ENCODE measurements around the gene MAGIX.

MAGIX gene

DNA sequence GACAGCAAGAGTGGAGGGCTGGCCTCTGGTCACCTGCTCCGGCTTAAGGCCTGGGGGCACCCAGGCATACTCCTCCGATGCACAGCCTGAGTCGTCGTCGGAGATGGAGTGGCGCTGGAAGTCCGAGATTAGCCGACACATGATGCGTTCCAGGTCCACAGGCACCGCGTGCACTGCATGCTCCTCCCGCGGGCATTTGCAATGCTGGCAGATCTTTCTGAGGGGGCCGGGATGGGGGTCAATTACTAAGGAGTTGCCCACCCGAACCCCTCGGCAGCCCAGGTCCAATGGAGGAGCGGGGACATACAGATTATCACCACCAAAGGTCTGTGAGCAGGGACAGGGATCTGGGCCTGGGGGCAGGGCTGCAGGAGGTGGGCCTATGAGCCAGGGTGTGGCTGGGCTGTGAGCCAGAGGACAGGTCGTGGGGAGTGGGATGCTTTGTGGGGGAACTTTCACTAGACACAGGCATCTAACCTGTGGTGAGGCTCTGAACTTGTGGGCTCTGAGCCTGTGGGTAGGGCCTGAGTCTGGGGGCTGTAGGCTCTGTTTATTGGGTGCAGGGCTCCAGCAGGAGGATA lies 21.2 kb downstream of the MAGIX start:
- DNase-seq (ENCODE audit: low read depth) = no peak

- peak; percentile 94 for DNase-seq (ENCODE audit: low read depth)
Observed at GRCh38 chrX:49184294-49185281, 22.0 kb downstream of the MAGIX start.

- peak; percentile 74 for DNase-seq (ENCODE audit: low read depth)
Observed at GRCh38 chrX:49186125-49187027, 23.8 kb downstream of the MAGIX start, which contains the start of gene PRICKLE3. Gene PRICKLE3, minus strand, starts transcription at chrX:49186373. Its CDS starts 76 bp downstream, at chrX:49186297.

GRCh38 chrX:49187028-49187394 lies 24.5 kb downstream of the MAGIX start:
- DNase-seq (ENCODE audit: low read depth) = no peak

- DNase-seq (ENCODE audit: low read depth) = no peak
Observed at GRCh38 chrX:49187526-49187925, 25.0 kb downstream of the MAGIX start.

DNA sequence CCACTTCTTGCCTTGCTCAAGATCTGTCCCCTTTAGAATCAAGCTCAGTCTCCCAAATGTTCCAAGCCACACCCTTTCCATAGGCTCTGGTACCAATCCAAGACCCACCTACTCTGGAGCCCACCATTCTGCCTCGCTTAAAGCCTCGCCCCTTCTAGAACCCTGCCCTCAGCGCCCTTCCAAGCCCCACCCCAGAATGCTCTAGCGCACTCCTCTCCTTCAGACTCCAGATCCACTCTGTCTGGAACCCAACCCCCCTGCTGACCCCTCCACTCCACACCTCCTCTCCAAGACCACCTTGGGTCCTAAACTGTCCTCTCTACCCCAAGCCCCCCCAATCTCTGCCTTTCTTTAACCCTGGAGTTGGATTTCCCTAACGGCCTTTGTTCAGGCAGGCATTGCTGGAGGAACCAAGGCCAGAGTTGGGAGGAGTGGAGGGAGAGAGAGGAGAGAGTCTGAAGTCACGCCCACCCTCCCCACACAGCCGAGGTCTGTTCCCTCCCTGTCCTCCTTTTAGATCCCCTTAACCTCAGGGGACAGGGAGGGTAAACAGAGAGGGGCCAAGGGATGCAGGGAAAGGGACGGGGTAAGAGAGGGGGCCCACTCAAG lies 26.0 kb downstream of the MAGIX start:
- no peak for DNase-seq (ENCODE audit: low read depth)

DNA sequence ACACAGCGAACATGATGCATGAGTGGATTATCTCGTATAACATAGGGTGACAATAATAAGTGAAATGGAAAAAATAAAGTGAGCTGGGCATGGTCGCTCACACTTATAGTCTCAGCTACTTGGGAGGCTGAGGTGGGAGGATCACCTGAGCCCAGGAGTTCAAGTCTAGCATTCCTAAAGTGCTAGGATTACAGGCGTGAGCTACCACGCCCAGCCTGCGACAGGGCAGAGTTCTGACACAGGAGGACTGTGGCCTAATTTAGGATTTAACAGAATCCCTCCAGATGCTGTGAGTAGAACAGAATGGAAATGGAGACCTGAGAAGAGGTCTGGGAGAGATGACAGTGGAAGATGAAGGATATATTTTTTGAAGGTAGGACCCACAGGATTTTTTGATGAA lies 27.0 kb downstream of the MAGIX start:
- no peak for DNase-seq (ENCODE audit: low read depth)

DNA sequence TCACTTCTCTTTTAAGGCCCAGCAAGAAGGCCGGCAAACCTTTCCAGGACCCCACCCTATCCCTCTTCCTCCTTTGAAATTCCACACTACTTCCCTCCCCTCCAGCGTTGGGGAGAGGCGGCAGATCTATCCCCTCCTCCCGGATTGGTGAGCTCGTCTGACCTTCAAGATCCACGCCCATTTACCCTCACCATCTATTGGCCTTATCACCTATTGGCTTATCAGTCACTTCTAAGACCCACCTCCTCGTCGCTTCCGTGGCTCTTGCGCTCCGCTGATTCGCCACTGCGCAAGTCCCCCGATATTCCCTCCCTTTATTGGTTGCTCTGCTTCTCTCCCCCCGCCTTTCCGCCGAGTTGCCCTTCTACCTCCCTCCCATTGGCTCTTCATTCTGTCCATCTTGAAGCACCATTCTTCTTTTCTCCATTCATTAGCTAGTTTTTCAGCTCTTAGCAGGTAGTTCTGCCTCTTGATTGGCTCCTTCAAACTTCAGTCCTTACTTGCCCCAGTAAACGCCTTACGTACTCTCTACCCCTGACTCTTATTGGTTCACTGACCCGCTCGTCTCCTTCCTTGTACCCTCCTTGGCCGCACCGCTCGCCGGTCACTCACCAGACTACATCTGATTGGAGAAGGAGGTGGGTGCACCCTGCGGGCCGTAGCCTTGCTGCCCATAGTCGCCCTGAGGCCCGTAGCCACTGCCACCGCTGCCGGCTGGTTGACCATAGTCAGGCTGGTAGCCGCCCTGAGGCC lies 28.4 kb downstream of the MAGIX start:
- peak; percentile 98 for DNase-seq (ENCODE audit: low read depth)

DNA sequence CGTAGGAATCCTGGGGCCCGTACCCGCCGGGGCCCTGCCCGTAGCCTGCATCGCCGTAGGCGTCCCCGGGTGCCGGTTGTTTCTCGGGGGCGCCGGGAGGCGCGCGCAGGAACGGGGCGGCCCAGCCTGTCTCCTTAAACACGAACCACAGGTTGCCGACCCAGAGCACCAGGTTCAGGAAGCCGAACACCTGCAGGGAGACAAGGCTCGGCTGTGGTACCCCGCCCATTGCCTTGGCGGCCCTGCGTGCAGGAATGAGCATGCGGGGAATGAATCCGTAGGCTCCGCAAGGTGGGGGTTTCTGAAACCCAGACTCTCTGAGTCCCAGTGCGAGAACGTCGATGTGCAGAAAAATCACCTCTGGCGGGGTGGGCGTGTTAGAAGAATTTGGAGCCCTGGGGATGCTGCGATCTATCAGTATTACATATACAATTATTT lies 29.0 kb downstream of the MAGIX start:
- no peak for DNase-seq (ENCODE audit: low read depth)

- DNase-seq (ENCODE audit: low read depth) = peak; percentile 46
Observed at GRCh38 chrX:49192722-49193328, 30.3 kb downstream of the MAGIX start.

GRCh38 chrX:49193542-49193964 lies 31.0 kb downstream of the MAGIX start:
- no peak for DNase-seq (ENCODE audit: low read depth)

- no peak for DNase-seq (ENCODE audit: low read depth)
Observed at GRCh38 chrX:49197543-49198087, 35.1 kb downstream of the MAGIX start.

DNA sequence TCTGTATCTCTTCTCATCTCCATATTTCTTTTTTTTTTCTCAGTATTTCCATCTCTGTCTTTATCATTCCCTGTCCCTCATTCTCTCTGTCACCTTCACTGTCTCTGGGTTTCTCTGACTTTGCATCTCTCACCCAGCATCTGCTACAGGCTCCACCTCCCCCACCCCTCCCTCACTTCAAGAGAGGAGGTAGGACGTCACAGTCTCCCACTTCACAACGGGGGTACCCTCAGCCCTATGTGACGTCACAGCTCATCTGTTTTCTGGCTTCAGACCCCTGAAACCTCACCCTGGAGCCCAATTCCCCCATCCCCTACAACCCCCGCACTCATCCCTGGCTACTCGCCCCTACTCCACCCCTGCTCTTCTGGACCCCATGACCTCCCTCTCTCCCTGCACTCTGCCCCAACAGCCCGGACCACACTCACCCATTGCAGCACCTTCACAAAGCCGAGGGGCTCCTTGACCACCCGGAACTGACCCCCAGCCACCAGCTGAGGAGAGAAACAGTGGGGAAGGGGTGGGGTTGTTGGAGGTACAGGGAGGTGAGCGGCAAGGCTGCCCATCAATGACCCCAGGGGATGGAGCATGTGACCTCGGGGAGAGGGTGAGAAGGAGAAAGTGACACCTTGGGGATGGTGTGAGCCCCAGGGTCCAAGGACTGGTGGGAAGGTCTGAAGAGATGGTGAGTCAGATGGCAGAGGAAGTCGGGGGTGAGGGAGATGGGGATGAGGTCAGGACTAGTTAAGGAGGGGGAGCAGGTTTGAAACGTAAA lies 36.2 kb downstream of the MAGIX start:
- peak; percentile 20 for DNase-seq (ENCODE audit: low read depth)

GRCh38 chrX:49199315-49199595 lies 36.7 kb downstream of the MAGIX start:
- no peak for DNase-seq (ENCODE audit: low read depth)

- DNase-seq (ENCODE audit: low read depth) = peak; percentile 87
Observed at GRCh38 chrX:49199906-49200771, 37.6 kb downstream of the MAGIX start, which contains the start of gene SYP. Gene SYP, minus strand, starts transcription at chrX:49200193. Its CDS starts 7 bp downstream, at chrX:49200186.

GRCh38 chrX:49202022-49202421 lies 39.5 kb downstream of the MAGIX start:
- no peak for DNase-seq (ENCODE audit: low read depth)

- DNase-seq (ENCODE audit: low read depth) = no peak
Observed at GRCh38 chrX:49203536-49203935, 41.0 kb downstream of the MAGIX start.

- no peak for DNase-seq (ENCODE audit: low read depth)
Observed at GRCh38 chrX:49204017-49204416, 41.5 kb downstream of the MAGIX start.

GRCh38 chrX:49204709-49205108 lies 42.2 kb downstream of the MAGIX start:
- DNase-seq (ENCODE audit: low read depth) = no peak

Measured in ELR (cell line).